ENCODE measurements around the gene TICAM2. TPM values are rescaled to one million over a fixed set of nuclear protein-coding genes. Genes with fewer than 3 reads are reported as not detected.
A peak's percentile ranks its signal among the peaks of the same experiment; 100 is the strongest.

TICAM2 gene
- total and polyA plus RNA-seq, 7 experiments from 2014 or later, result 0.14 to 3.7 (median 1.8) TPM

DNA sequence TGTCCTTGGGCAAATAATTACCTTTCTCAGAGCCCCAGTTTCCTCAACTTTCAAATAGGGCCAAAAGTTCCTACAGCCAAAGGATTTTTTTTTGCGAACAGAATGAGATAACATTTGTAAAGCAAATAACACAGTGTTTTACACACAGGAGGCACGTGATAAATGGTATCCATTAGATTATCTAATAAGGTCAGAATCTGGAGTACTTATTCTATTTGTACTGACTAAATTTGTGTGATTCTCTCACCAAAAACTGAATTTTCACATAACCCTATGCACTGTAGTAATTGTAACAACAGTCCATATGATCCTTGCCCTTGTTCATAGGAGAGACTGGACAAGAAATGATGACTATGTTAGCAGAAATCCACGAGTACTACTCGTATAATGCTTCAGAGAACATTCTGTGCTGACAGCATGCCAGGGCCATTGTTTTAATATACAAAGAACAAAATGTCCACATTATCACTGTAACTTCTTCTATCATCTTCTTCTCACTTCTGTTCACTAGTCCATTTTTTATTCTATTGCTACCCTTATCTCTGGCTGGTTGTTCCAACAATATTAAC is 43.8 kb downstream of the TICAM2 start:
- H3K27me3 ChIP-seq (ENCODE audit: control insufficient read depth in 2 of 2, insufficient read depth in 2 of 2, low read length in 2 of 2), result peaks cover 0 to 5% of the 10 kb centered on the region in 2 donors
- POLR2A ChIA-PET, result no interaction called here
- ATAC-seq (no peak), DNase-seq (no peak)
- H3K36me3 ChIP-seq (ENCODE audit: control insufficient read depth in 2 of 3, insufficient read depth in 3 of 3, low read length in 3 of 3), result no peaks in the 10 kb centered on the region
- Mint-ChIP-seq H3K36me3 (no peaks in the 10 kb centered on the region), H3K4me1 (peaks cover 0 to 9% (median 0%) of the 10 kb centered on the region in 7 donors), H3K4me3 (no peak overlapping the region), H3K9me3 (peaks cover 0 to 8% (median 0%) of the 10 kb centered on the region in 11 donors), H3K27ac (peak overlapping the region in 1 of 9 donors; percentile 88), H3K27me3 (peaks cover 7 to 24% (median 17%) of the 10 kb centered on the region in 5 donors)
- H3K9me3 ChIP-seq (ENCODE audit: control insufficient read depth in 2 of 3, low read length in 3 of 3), result no peaks in the 10 kb centered on the region
- H3K27ac ChIP-seq (ENCODE audit: low read depth, low read length), result no peak overlapping the region
- intact Hi-C loops (cut with micrococcal nuclease), result no loop called here
- CTCF ChIA-PET, result no interaction called here
- H3K4me3 ChIP-seq (ENCODE audit: low read length), result no peak overlapping the region
- no peaks in the 10 kb centered on the region for H3K4me1 ChIP-seq (ENCODE audit: control insufficient read depth in 2 of 2, insufficient read depth in 2 of 2, low read length in 2 of 2)

DNA sequence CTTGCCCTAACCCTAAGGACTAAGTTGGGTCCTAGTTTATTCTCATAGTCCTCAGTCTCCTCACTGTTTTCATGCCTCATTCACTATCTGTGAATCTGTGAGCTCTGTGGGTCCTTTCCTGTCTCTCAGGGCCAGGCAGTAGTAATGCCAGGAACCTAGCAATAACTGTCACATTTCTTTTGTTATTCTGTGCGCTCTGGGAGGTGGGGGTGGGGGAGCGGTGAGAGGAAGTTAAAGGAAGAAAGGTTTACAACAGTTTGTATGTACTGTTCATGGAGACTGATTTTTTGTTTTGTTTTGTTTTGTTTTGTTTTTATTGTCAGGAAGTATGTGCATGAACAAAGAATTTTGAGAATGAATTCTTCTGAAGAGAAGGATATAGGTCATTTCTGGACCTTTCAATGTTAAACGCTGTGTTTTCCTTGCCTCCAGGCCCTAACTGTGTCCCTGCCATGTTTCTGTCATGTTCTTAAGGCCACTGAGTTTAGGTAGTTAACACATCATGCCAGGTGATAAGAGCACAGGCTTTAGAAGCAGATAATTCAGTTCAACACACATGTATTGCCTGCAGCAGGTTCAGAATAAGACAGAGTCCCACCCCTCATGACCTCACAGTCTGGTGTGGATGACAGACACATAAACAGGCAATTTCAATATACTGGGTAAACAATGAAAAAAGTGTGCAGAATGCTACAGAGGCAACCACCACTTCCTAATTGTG is 44.5 kb downstream of the TICAM2 start:
- H3K4me1 Mint-ChIP-seq, result peaks cover 0 to 9% (median 0%) of the 10 kb centered on the region in 7 donors
- Histone ChIP-seq H3K9me3 (ENCODE audit: control insufficient read depth in 2 of 3, low read length in 3 of 3) (no peaks in the 10 kb centered on the region), H3K36me3 (ENCODE audit: control insufficient read depth in 2 of 3, insufficient read depth in 3 of 3, low read length in 3 of 3) (no peaks in the 10 kb centered on the region), H3K27ac (ENCODE audit: low read depth, low read length) (no peak overlapping the region), H3K27me3 (ENCODE audit: control insufficient read depth in 2 of 2, insufficient read depth in 2 of 2, low read length in 2 of 2) (peaks cover 0 to 5% of the 10 kb centered on the region in 2 donors), H3K4me1 (ENCODE audit: control insufficient read depth in 2 of 2, insufficient read depth in 2 of 2, low read length in 2 of 2) (no peaks in the 10 kb centered on the region), H3K4me3 (ENCODE audit: low read length) (no peak overlapping the region)
- ChIA-PET CTCF (no interaction called here), POLR2A (no interaction called here)
- no peaks in the 10 kb centered on the region for H3K36me3 Mint-ChIP-seq
- intact Hi-C loops (cut with micrococcal nuclease), result no loop called here
- ATAC-seq (no peak), DNase-seq (no peak)
- H3K9me3 Mint-ChIP-seq, result peaks cover 0 to 8% (median 0%) of the 10 kb centered on the region in 11 donors
- H3K27me3 Mint-ChIP-seq, result peaks cover 7 to 19% (median 11%) of the 10 kb centered on the region in 5 donors
- H3K27ac Mint-ChIP-seq, result peak overlapping the region in 3 of 9 donors; percentile 24 to 88 (median 43)
- peak overlapping the region in 1 of 10 donors; percentile 1 for H3K4me3 Mint-ChIP-seq

DNA sequence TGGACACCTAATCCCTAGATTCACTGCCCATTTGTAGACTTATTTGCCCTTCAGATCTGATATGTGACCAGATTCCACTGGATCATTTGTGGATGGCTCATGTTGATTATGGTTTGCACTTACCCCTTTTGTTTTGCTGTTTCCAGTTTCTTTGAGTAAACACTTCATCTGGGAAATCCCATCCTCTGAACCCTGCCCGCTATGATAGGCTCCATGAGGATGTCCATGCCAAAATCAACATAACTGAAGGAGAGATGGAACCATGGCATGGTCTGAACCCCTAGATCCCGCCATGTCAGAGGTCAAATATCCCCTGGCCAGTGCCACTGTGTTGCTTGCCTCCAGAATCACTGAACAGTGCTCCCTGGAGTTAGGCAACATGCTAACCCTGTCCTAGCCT is 46.0 kb downstream of the TICAM2 start:
- Mint-ChIP-seq H3K4me1 (peaks cover 0 to 9% (median 0%) of the 10 kb centered on the region in 7 donors), H3K27me3 (peaks cover 4 to 21% (median 11%) of the 10 kb centered on the region in 5 donors), H3K4me3 (no peak overlapping the region), H3K36me3 (no peaks in the 10 kb centered on the region), H3K27ac (peak overlapping the region in 1 of 9 donors; percentile 88), H3K9me3 (peaks cover 0 to 6% (median 0%) of the 10 kb centered on the region in 11 donors)
- H3K36me3 ChIP-seq (ENCODE audit: control insufficient read depth in 2 of 3, insufficient read depth in 3 of 3, low read length in 3 of 3), result no peaks in the 10 kb centered on the region
- ATAC-seq (no peak), DNase-seq (no peak)
- ChIA-PET CTCF (no interaction called here), POLR2A (no interaction called here)
- H3K4me1 ChIP-seq (ENCODE audit: control insufficient read depth in 2 of 2, insufficient read depth in 2 of 2, low read length in 2 of 2), result no peaks in the 10 kb centered on the region
- no peak overlapping the region for H3K4me3 ChIP-seq (ENCODE audit: low read length)
- no peaks in the 10 kb centered on the region for H3K9me3 ChIP-seq (ENCODE audit: control insufficient read depth in 2 of 3, low read length in 3 of 3)
- H3K27me3 ChIP-seq (ENCODE audit: control insufficient read depth in 2 of 2, insufficient read depth in 2 of 2, low read length in 2 of 2), result no peaks in the 10 kb centered on the region
- intact Hi-C loops (cut with micrococcal nuclease), result no loop called here
- H3K27ac ChIP-seq (ENCODE audit: low read depth, low read length), result no peak overlapping the region

DNA sequence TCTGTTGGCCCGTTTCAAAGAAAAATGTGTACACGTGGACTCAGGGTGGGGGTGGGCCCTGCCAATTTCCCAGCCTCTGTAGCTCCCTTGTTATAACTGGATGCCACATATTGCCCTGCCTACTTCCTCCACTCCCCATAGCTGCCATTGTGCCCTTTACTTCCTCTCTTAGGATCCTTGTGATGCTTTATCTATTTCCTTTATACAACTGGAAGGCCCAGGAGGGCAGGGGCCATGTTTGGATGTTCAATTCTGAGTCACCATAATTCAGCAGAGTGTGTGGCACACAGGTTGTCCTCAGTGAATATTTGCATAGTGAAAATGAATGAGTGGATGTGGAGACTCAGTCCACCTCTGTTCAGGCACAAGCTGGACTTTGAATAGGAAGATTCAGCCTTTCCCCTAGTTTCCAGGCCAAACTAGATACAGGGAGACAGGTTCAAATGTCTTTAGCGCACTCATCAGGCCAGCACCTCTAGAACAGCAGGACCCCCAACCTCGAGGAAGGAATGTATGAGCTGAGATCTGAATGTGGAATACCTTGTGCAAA is 47.1 kb downstream of the TICAM2 start:
- CTCF ChIA-PET, result no interaction called here

DNA sequence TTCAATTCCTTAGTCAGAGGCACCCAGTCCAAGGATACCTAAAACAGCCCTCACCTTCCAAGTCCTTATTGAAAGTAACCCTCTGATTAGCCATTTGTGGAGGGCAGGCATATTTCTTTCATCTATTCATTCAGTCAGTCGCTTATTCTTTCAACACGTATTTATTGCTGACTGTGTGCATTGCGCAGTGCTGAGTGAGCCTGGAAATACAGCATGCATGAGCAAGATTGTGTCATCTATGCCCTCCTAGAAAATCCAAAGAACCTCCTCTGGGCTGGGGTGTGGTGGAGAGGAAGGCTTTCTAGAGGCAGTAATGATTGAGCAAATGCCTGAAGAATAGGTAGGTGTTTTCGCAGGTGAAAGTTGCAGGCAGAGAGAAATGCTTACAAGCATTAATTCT is 49.2 kb downstream of the TICAM2 start:
- Mint-ChIP-seq H3K9me3 (peaks cover 0 to 1% (median 0%) of the 10 kb centered on the region in 11 donors), H3K27me3 (peaks cover 0 to 15% (median 4%) of the 10 kb centered on the region in 5 donors), H3K36me3 (no peaks in the 10 kb centered on the region), H3K4me1 (peaks cover 0 to 9% (median 0%) of the 10 kb centered on the region in 7 donors), H3K4me3 (no peak overlapping the region), H3K27ac (no peak overlapping the region)
- intact Hi-C loops (cut with micrococcal nuclease), result no loop called here
- no peaks in the 10 kb centered on the region for H3K4me1 ChIP-seq (ENCODE audit: control insufficient read depth in 2 of 2, insufficient read depth in 2 of 2, low read length in 2 of 2)
- ChIA-PET POLR2A (no interaction called here), CTCF (no interaction called here)
- H3K4me3 ChIP-seq (ENCODE audit: low read length), result no peak overlapping the region
- H3K27ac ChIP-seq (ENCODE audit: low read depth, low read length), result no peak overlapping the region
- no peak for DNase-seq
- no peak for ATAC-seq
- H3K36me3 ChIP-seq (ENCODE audit: control insufficient read depth in 2 of 3, insufficient read depth in 3 of 3, low read length in 3 of 3), result no peaks in the 10 kb centered on the region
- H3K9me3 ChIP-seq (ENCODE audit: control insufficient read depth in 2 of 3, low read length in 3 of 3), result no peaks in the 10 kb centered on the region
- H3K27me3 ChIP-seq (ENCODE audit: control insufficient read depth in 2 of 2, insufficient read depth in 2 of 2, low read length in 2 of 2), result no peaks in the 10 kb centered on the region

More for the DNA sequence above, 47.1 kb downstream of the TICAM2 start:
- POLR2A ChIA-PET, result no interaction called here
- Histone ChIP-seq H3K27me3 (ENCODE audit: control insufficient read depth in 2 of 2, insufficient read depth in 2 of 2, low read length in 2 of 2) (no peaks in the 10 kb centered on the region), H3K4me1 (ENCODE audit: control insufficient read depth in 2 of 2, insufficient read depth in 2 of 2, low read length in 2 of 2) (no peaks in the 10 kb centered on the region), H3K9me3 (ENCODE audit: control insufficient read depth in 2 of 3, low read length in 3 of 3) (no peaks in the 10 kb centered on the region), H3K27ac (ENCODE audit: low read depth, low read length) (no peak overlapping the region), H3K4me3 (ENCODE audit: low read length) (no peak overlapping the region), H3K36me3 (ENCODE audit: control insufficient read depth in 2 of 3, insufficient read depth in 3 of 3, low read length in 3 of 3) (no peaks in the 10 kb centered on the region)
- H3K27me3 Mint-ChIP-seq, result peaks cover 0 to 18% (median 5%) of the 10 kb centered on the region in 5 donors
- peaks cover 0 to 9% (median 0%) of the 10 kb centered on the region in 7 donors for H3K4me1 Mint-ChIP-seq
- no peak for ATAC-seq
- peaks cover 0 to 1% (median 0%) of the 10 kb centered on the region in 11 donors for H3K9me3 Mint-ChIP-seq
- H3K36me3 Mint-ChIP-seq, result no peaks in the 10 kb centered on the region
- H3K27ac Mint-ChIP-seq, result peak overlapping the region in 1 of 9 donors; percentile 25
- H3K4me3 Mint-ChIP-seq, result no peak overlapping the region
- intact Hi-C loops (cut with micrococcal nuclease), result no loop called here
- no peak for DNase-seq

DNA sequence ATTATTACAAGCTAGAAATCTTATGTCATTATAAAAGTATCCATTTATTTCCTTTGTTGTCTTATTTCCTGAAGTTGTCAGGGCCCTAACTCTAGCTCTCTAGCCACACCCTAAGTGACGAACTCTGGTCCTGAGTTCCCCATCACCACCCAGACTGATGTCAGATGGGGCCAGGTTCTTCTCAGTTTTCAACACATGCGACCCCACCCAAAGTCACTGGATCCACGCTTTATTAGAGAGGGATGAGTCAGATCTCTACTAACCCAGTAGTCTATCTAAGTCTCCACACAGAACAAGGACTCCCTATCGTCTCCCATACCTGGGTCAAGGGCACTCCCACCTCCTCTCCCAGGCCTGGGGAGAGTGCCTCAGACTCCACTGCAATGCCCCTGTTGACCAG is 50.9 kb downstream of the TICAM2 start:
- Histone ChIP-seq H3K4me3 (ENCODE audit: low read length) (no peak overlapping the region), H3K27me3 (ENCODE audit: control insufficient read depth in 2 of 2, insufficient read depth in 2 of 2, low read length in 2 of 2) (no peaks in the 10 kb centered on the region), H3K4me1 (ENCODE audit: control insufficient read depth in 2 of 2, insufficient read depth in 2 of 2, low read length in 2 of 2) (no peaks in the 10 kb centered on the region), H3K9me3 (ENCODE audit: control insufficient read depth in 2 of 3, low read length in 3 of 3) (no peaks in the 10 kb centered on the region), H3K36me3 (ENCODE audit: control insufficient read depth in 2 of 3, insufficient read depth in 3 of 3, low read length in 3 of 3) (no peaks in the 10 kb centered on the region), H3K27ac (ENCODE audit: low read depth, low read length) (no peak overlapping the region)
- intact Hi-C loops (cut with micrococcal nuclease), result no loop called here
- Mint-ChIP-seq H3K27ac (no peak overlapping the region), H3K36me3 (no peaks in the 10 kb centered on the region), H3K4me3 (no peak overlapping the region), H3K4me1 (peaks cover 0 to 2% (median 0%) of the 10 kb centered on the region in 7 donors), H3K27me3 (peaks cover 0 to 15% (median 4%) of the 10 kb centered on the region in 5 donors), H3K9me3 (peaks cover 0 to 6% (median under 1%) of the 10 kb centered on the region in 11 donors)
- ChIA-PET CTCF (no interaction called here), POLR2A (no interaction called here)
- peak; percentile 83 for ATAC-seq
- DNase-seq, result no peak
